Measurements from ENCODE around the gene ZNF385B. TPM values are rescaled to one million over a fixed set of nuclear protein-coding genes. Genes with fewer than 3 reads are reported as not detected.
A peak's percentile ranks its signal among the peaks of the same experiment; 100 is the strongest.
"Not testable (repeated sequence)": the region's sequence is repeated elsewhere in the genome, so short reads cannot be mapped to it uniquely, and the experiment has no call there.

Gene ZNF385B
- total RNA-seq, 1 experiment from 2014 or later: not detected

GRCh38 chr2:179629776-179630175, 231.6 kb downstream of the ZNF385B start:
- DNase-seq (ENCODE audit: low read depth, low spot score); in situ Hi-C loops (cut with HindIII; ENCODE audit: low pct_unique_long_range_greater_than_20kb, low sequenced_read_pairs): not testable (repeated sequence)

- no peak for DNase-seq (ENCODE audit: low read depth, low spot score)
- in situ Hi-C loops (cut with HindIII; ENCODE audit: low pct_unique_long_range_greater_than_20kb, low sequenced_read_pairs): no loop called here
These were observed 235.2 kb downstream of the ZNF385B start for GRCh38 chr2:179626261-179626660.

GRCh38 chr2:179622635-179623300, 238.6 kb downstream of the ZNF385B start:
- no peak for DNase-seq (ENCODE audit: low read depth, low spot score)
- in situ Hi-C loops (cut with HindIII; ENCODE audit: low pct_unique_long_range_greater_than_20kb, low sequenced_read_pairs): no loop called here

- in situ Hi-C loops (cut with HindIII; ENCODE audit: low pct_unique_long_range_greater_than_20kb, low sequenced_read_pairs): no loop called here
- no peak for DNase-seq (ENCODE audit: low read depth, low spot score)
These were observed 239.3 kb downstream of the ZNF385B start for GRCh38 chr2:179622112-179622511.

GRCh38 chr2:179619947-179620467, 241.4 kb downstream of the ZNF385B start:
- DNase-seq (ENCODE audit: low read depth, low spot score): no peak
- in situ Hi-C loops (cut with HindIII; ENCODE audit: low pct_unique_long_range_greater_than_20kb, low sequenced_read_pairs): no loop called here

GRCh38 chr2:179614121-179614520, 247.3 kb downstream of the ZNF385B start:
- in situ Hi-C loops (cut with HindIII; ENCODE audit: low pct_unique_long_range_greater_than_20kb, low sequenced_read_pairs): no loop called here

GRCh38 chr2:179613701-179614100, 247.7 kb downstream of the ZNF385B start:
- no peak for DNase-seq (ENCODE audit: low read depth, low spot score)
- in situ Hi-C loops (cut with HindIII; ENCODE audit: low pct_unique_long_range_greater_than_20kb, low sequenced_read_pairs): no loop called here

More at GRCh38 chr2:179614121-179614520, 247.3 kb downstream of the ZNF385B start:
- DNase-seq (ENCODE audit: low read depth, low spot score): no peak

- in situ Hi-C loops (cut with HindIII; ENCODE audit: low pct_unique_long_range_greater_than_20kb, low sequenced_read_pairs): no loop called here
- no peak for DNase-seq (ENCODE audit: low read depth, low spot score)
These were observed 248.1 kb downstream of the ZNF385B start for GRCh38 chr2:179613299-179613651.

- no peak for DNase-seq (ENCODE audit: low read depth, low spot score)
- in situ Hi-C loops (cut with HindIII; ENCODE audit: low pct_unique_long_range_greater_than_20kb, low sequenced_read_pairs): no loop called here
These were observed 248.7 kb downstream of the ZNF385B start for GRCh38 chr2:179612591-179613298.

- DNase-seq (ENCODE audit: low read depth, low spot score): no peak
- in situ Hi-C loops (cut with HindIII; ENCODE audit: low pct_unique_long_range_greater_than_20kb, low sequenced_read_pairs): no loop called here
These were observed 249.3 kb downstream of the ZNF385B start for GRCh38 chr2:179612108-179612507.

- in situ Hi-C loops (cut with HindIII; ENCODE audit: low pct_unique_long_range_greater_than_20kb, low sequenced_read_pairs): no loop called here
- DNase-seq (ENCODE audit: low read depth, low spot score): peak; percentile 33
These were observed 255.3 kb downstream of the ZNF385B start for GRCh38 chr2:179606141-179606540.

GRCh38 chr2:179605341-179605740, 256.1 kb downstream of the ZNF385B start:
- in situ Hi-C loops (cut with HindIII; ENCODE audit: low pct_unique_long_range_greater_than_20kb, low sequenced_read_pairs): no loop called here

GRCh38 chr2:179604598-179604997, 256.8 kb downstream of the ZNF385B start:
- no peak for DNase-seq (ENCODE audit: low read depth, low spot score)
- in situ Hi-C loops (cut with HindIII; ENCODE audit: low pct_unique_long_range_greater_than_20kb, low sequenced_read_pairs): no loop called here

More at GRCh38 chr2:179605341-179605740, 256.1 kb downstream of the ZNF385B start:
- DNase-seq (ENCODE audit: low read depth, low spot score): no peak

GRCh38 chr2:179602452-179602851, 259.0 kb downstream of the ZNF385B start:
- DNase-seq (ENCODE audit: low read depth, low spot score): no peak
- in situ Hi-C loops (cut with HindIII; ENCODE audit: low pct_unique_long_range_greater_than_20kb, low sequenced_read_pairs): no loop called here

GRCh38 chr2:179596018-179596417, 265.4 kb downstream of the ZNF385B start:
- in situ Hi-C loops (cut with HindIII; ENCODE audit: low pct_unique_long_range_greater_than_20kb, low sequenced_read_pairs): no loop called here
- DNase-seq (ENCODE audit: low read depth, low spot score): no peak

- in situ Hi-C loops (cut with HindIII; ENCODE audit: low pct_unique_long_range_greater_than_20kb, low sequenced_read_pairs): no loop called here
These were observed 266.1 kb downstream of the ZNF385B start for GRCh38 chr2:179595284-179595683.

GRCh38 chr2:179594268-179595112, 266.9 kb downstream of the ZNF385B start:
- no peak for DNase-seq (ENCODE audit: low read depth, low spot score)
- in situ Hi-C loops (cut with HindIII; ENCODE audit: low pct_unique_long_range_greater_than_20kb, low sequenced_read_pairs): no loop called here

More at GRCh38 chr2:179595284-179595683, 266.1 kb downstream of the ZNF385B start:
- DNase-seq (ENCODE audit: low read depth, low spot score): peak; percentile 30

- in situ Hi-C loops (cut with HindIII; ENCODE audit: low pct_unique_long_range_greater_than_20kb, low sequenced_read_pairs): no loop called here
- no peak for DNase-seq (ENCODE audit: low read depth, low spot score)
These were observed 268.1 kb downstream of the ZNF385B start for GRCh38 chr2:179593323-179593722.

Data from SK-MEL-5 (cell line).